ENCODE measurements around the gene AKAP8L. TPM values are rescaled to one million over a fixed set of nuclear protein-coding genes. Genes with fewer than 3 reads are reported as not detected.

Gene AKAP8L
- total RNA-seq, 1 experiment from 2014 or later: 132 TPM

DNA sequence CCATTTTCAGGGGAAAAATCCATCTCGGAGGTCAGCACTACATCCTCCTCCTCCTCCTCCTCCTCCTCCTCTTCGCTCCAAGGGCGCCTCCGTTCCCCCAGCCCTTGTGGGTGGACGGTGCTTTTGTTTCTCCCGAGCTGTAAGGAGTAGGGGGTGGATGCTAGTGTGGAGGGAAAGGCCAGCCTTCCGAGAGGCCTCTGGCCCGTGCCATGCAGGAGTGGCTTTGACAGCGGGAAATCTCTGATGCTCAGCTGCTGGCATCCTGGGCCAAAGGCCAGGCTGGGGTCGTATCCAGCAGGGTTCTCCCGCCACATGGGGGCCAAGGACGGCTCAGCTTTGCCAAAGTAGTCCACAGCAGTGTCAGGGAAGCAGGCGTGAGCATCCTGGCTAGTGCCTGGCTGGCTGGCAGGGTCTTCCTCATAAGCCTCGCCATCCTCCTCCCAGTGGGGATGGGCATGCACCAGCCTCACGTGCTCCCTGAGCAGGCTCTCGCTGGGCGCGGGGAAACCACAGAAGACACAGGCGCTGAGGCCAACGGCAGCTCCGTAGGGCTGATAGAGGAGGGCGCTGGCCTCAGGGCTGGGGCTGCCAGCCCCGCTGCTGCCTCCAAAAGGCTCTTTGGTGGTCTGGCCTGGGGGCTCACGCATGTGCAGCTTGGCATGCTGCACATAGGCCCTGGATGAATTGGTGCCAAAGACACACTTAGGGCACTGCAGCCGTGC, 20.5 kb upstream of the AKAP8L start:
- Histone ChIP-seq H3K4me1 (ENCODE audit: insufficient read depth, low read length, poor library complexity, severe bottlenecking) (no peaks in the 10 kb centered on the region), H3K4me3 (ENCODE audit: low read depth, low read length, poor library complexity, severe bottlenecking) (no peak overlapping the region), H3K27me3 (replicated peaks; ENCODE audit: insufficient read depth, low read depth, low read length, poor library complexity) (no peaks in the 10 kb centered on the region), H3K36me3 (ENCODE audit: insufficient read depth, low read length, poor library complexity, severe bottlenecking) (no peaks in the 10 kb centered on the region), H3K9me3 (ENCODE audit: low read depth, low read length, poor library complexity, severe bottlenecking) (no peaks in the 10 kb centered on the region), H3K27ac (ENCODE audit: low read depth, low read length, poor library complexity, severe bottlenecking) (no peak overlapping the region)
- no peak for DNase-seq (ENCODE audit: low spot score)
- TF ChIP-seq CTCF (conservative IDR thresholded peaks at IDR 0.05; ENCODE audit: low read depth, low read length): no peak
- TF ChIP-seq EZH2 (IDR thresholded peaks at IDR 0.05; ENCODE audit: borderline replicate concordance, low read depth, low read length, poor library complexity, severe bottlenecking): no peak
- CTCF ChIA-PET: no interaction called here
- BruUV-seq (replicated peaks): no TSS peak
- POLR2A ChIA-PET (ENCODE audit: low non-redundant PET): interaction anchor here (0.6 kb wide), 1 partner anchor 11 kb away, joined by 3 read pairs; no protein-coding TSS in a partner anchor
- intact Hi-C loops (cut with micrococcal nuclease; ENCODE audit: unreplicated experiment): no loop called here

- no peak for DNase-seq (ENCODE audit: low spot score)
- ChIA-PET POLR2A (ENCODE audit: low non-redundant PET) (no interaction called here), CTCF (no interaction called here)
- Histone ChIP-seq H3K4me3 (ENCODE audit: low read depth, low read length, poor library complexity, severe bottlenecking) (no peak overlapping the region), H3K27me3 (replicated peaks; ENCODE audit: insufficient read depth, low read depth, low read length, poor library complexity) (no peaks in the 10 kb centered on the region), H3K36me3 (ENCODE audit: insufficient read depth, low read length, poor library complexity, severe bottlenecking) (no peaks in the 10 kb centered on the region), H3K4me1 (ENCODE audit: insufficient read depth, low read length, poor library complexity, severe bottlenecking) (peaks cover 2% of the 10 kb centered on the region), H3K27ac (ENCODE audit: low read depth, low read length, poor library complexity, severe bottlenecking) (no peak overlapping the region), H3K9me3 (ENCODE audit: low read depth, low read length, poor library complexity, severe bottlenecking) (no peaks in the 10 kb centered on the region)
- no peak for TF ChIP-seq EZH2 (IDR thresholded peaks at IDR 0.05; ENCODE audit: borderline replicate concordance, low read depth, low read length, poor library complexity, severe bottlenecking)
- intact Hi-C loops (cut with micrococcal nuclease; ENCODE audit: unreplicated experiment): no loop called here
- no TSS peak for BruUV-seq (replicated peaks)
Measured at GRCh38 chr19:15438577-15438976, 19.8 kb upstream of the AKAP8L start.

- no peaks in the 10 kb centered on the region for H3K36me3 ChIP-seq (ENCODE audit: insufficient read depth, low read length, poor library complexity, severe bottlenecking)
- ChIA-PET POLR2A (ENCODE audit: low non-redundant PET) (no interaction called here), CTCF (no interaction called here)
- no peak for TF ChIP-seq EZH2 (IDR thresholded peaks at IDR 0.05; ENCODE audit: borderline replicate concordance, low read depth, low read length, poor library complexity, severe bottlenecking)
- H3K27me3 ChIP-seq (replicated peaks; ENCODE audit: insufficient read depth, low read depth, low read length, poor library complexity): no peaks in the 10 kb centered on the region
- peaks cover 5% of the 10 kb centered on the region for H3K4me1 ChIP-seq (ENCODE audit: insufficient read depth, low read length, poor library complexity, severe bottlenecking)
- no peak overlapping the region for H3K4me3 ChIP-seq (ENCODE audit: low read depth, low read length, poor library complexity, severe bottlenecking)
- no peak overlapping the region for H3K27ac ChIP-seq (ENCODE audit: low read depth, low read length, poor library complexity, severe bottlenecking)
- intact Hi-C loops (cut with micrococcal nuclease; ENCODE audit: unreplicated experiment): no loop called here
- DNase-seq (ENCODE audit: low spot score): no peak
- H3K9me3 ChIP-seq (ENCODE audit: low read depth, low read length, poor library complexity, severe bottlenecking): no peaks in the 10 kb centered on the region
- BruUV-seq (replicated peaks): no TSS peak
Measured at GRCh38 chr19:15438124-15438496, 19.3 kb upstream of the AKAP8L start.

DNA sequence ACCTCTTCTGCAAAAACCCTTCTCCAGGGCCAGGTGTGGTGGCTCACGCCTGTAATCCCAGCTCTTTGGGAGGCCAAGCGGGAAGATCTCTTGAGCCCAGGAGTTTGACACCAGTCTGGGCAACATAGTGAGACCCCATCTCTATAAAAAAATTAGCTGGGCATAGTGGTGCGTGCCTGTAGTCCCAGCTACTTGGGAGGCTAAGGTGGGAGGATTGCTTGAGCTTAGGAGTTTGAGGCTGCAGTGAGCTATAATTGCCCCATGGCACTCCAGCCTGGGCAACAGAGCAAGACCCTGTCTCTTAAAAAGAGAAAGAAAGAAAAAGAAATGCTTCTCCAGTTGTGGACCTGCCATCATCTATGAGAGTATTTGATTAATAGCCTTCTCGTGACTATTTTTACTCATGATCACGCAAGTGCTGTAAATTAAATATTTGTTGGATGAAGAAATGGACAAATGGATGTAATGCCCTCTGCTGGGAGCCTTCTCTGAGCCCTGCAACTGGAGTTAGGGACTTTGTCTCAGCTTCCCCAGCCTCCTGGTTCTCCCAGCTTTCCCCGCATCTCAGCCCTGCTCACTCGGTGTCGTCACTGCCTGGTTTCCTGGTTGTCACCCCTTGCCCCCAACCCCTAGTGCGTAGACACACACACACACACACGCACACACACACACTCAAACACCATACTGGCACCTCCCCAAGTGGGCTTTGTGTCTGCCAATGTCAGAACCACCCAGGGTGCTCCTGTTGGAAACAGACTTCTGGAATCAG, 18.8 kb upstream of the AKAP8L start:
- Histone ChIP-seq H3K27ac (ENCODE audit: low read depth, low read length, poor library complexity, severe bottlenecking) (no peak overlapping the region), H3K36me3 (ENCODE audit: insufficient read depth, low read length, poor library complexity, severe bottlenecking) (no peaks in the 10 kb centered on the region), H3K27me3 (replicated peaks; ENCODE audit: insufficient read depth, low read depth, low read length, poor library complexity) (no peaks in the 10 kb centered on the region), H3K9me3 (ENCODE audit: low read depth, low read length, poor library complexity, severe bottlenecking) (no peaks in the 10 kb centered on the region), H3K4me1 (ENCODE audit: insufficient read depth, low read length, poor library complexity, severe bottlenecking) (peaks cover 5% of the 10 kb centered on the region), H3K4me3 (ENCODE audit: low read depth, low read length, poor library complexity, severe bottlenecking) (no peak overlapping the region)
- intact Hi-C loops (cut with micrococcal nuclease; ENCODE audit: unreplicated experiment): no loop called here
- CTCF ChIA-PET: interaction anchor here (0.9 kb wide), 1 partner anchor 19 kb away, joined by 3 read pairs; the partner anchor contains the start of gene AKAP8L
- TF ChIP-seq CTCF (conservative IDR thresholded peaks at IDR 0.05; ENCODE audit: low read depth, low read length): no peak
- no peak for TF ChIP-seq EZH2 (IDR thresholded peaks at IDR 0.05; ENCODE audit: borderline replicate concordance, low read depth, low read length, poor library complexity, severe bottlenecking)
- no TSS peak for BruUV-seq (replicated peaks)
- POLR2A ChIA-PET (ENCODE audit: low non-redundant PET): interaction anchor here (0.9 kb wide), 1 partner anchor 18 kb away, joined by 4 read pairs; no protein-coding TSS in a partner anchor
- DNase-seq (ENCODE audit: low spot score): no peak
